ENCODE measurements around the gene KCNIP3.

GRCh38 chr2:95287336-95287735 lies 9.8 kb upstream of the KCNIP3 start:
- TF ChIP-seq CTCF (IDR thresholded peaks at IDR 0.05) (no peak), EZH2 (IDR thresholded peaks at IDR 0.05; ENCODE audit: borderline replicate concordance, insufficient read depth, low read depth, low read length, poor library complexity, severe bottlenecking) (no peak)

All from B cell (primary cell).